NCI-H345 treated with DMSO at 0.1 percent for 48 hours (cell line): Measurements from ENCODE around the gene SCN2B.

ENCODE experiments used
- DNase-seq: peaks from one replicate; lab custom pipeline; 2025; ENCODE audit not compliant: unreplicated experiment; lab: John Stamatoyannopoulos, UW

SCN2B gene

GRCh38 chr11:118135796-118136165 lies 40.7 kb downstream of the SCN2B start:
- DNase-seq: no peak

GRCh38 chr11:118135051-118135795 lies 41.2 kb downstream of the SCN2B start:
- no peak for DNase-seq

GRCh38 chr11:118133816-118134215 lies 42.6 kb downstream of the SCN2B start:
- no peak for DNase-seq

DNA sequence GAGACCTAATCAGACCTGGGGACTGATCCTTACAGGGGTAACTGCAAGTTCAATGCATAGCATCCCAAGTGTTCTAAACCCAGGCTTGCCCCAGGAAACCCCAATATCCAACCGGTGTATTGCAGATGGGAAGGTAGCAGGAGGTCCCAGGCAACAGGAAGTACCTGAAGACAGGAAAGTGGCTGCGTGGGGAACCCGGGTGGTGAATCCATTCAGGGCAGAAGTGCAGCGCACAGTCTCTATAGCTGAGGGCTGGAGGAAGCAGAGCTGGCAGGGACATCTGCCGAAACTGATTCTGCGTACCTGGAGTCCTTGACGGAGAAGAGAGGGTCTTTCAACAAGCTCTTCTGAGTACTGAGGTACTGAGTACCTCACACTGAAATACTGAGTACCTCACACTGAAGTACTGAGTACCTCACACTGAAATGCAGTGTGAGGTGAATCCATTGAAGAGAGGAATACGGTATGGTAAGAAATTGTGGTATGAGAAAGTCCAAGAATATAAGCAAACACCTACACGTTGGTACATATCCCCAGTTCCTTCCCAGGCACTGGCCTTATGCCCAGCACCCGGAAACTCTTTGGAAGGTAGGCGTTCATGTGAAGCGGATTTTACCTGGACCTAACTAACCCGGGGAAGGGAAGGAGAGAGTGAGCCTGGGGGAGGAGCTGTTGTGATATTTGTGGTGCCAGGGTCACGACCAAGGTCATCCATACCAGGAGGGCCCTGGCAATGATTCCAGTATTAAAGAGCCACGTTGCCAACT lies 43.9 kb downstream of the SCN2B start:
- no peak for DNase-seq

- DNase-seq: no peak
Observed at GRCh38 chr11:118129471-118130172, 46.8 kb downstream of the SCN2B start.

GRCh38 chr11:118128721-118129470 lies 47.5 kb downstream of the SCN2B start:
- DNase-seq: no peak

- no peak for DNase-seq
Observed at GRCh38 chr11:118128310-118128709, 48.1 kb downstream of the SCN2B start.

DNA sequence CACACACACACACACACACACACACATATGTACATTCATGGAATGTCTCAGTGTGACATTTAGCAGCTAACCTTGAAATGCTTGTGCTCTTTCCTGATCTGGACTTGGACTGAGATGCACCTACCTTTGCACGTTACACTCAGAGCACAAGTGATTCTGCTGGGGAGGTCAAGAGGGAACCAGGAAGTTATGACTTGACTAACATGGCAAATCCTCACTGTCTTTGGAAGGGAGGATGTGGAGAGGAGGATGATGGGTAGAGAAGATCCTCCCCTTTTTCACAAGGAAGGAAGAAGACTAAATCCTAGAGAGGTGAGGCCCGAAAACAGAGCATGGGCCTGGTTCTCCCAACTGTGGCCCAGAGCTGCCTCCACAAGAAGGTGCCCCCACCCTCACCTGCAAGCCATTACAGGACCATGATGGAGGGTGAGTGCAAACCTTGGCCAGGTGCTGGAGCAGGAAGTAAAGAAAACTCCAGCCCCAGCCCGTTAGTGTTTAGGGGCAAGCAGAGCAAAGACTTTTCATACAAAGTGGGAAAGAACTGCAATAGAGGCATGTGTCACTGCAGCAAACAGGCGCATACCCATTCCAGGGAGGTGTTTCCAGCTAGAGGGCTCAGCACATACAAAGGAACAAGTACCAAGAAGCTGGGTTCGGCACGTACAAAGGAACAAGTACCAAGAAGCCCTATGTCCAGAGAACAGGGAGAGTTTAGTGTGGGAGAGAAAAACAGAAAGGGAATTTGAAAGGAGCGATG lies 50.2 kb downstream of the SCN2B start:
- no peak for DNase-seq

- no peak for DNase-seq
Observed at GRCh38 chr11:118124929-118125535, 51.4 kb downstream of the SCN2B start.

- no peak for DNase-seq
Observed at GRCh38 chr11:118120793-118121192, 55.6 kb downstream of the SCN2B start.

- no peak for DNase-seq
Observed at GRCh38 chr11:118117790-118118601, 58.4 kb downstream of the SCN2B start.

GRCh38 chr11:118115048-118115447 lies 61.4 kb downstream of the SCN2B start:
- no peak for DNase-seq

GRCh38 chr11:118114266-118114665 lies 62.2 kb downstream of the SCN2B start:
- no peak for DNase-seq

GRCh38 chr11:118112711-118113430 lies 63.6 kb downstream of the SCN2B start:
- DNase-seq: no peak
